Right atrium auricular region (tissue), 2 donors: ENCODE results near the gene ZNF606. TPM values are rescaled to one million over a fixed set of nuclear protein-coding genes. Genes with fewer than 3 reads are reported as not detected.

Source experiments
- DNase-seq: peaks from one replicate; pipeline ENCODE4 v3.0.0-alpha.2; 2019; ENCODE audit warnings: low spot score
- H3K27ac ChIP-seq, 2 donors: fragments of 200-600 bp; sonication (generic); 1 replicate in 1 of 2; 2 replicates in 1 of 2; pipeline ENCODE4 v1.5.1; 2016 to 2019
- H3K27me3 ChIP-seq, 2 donors: fragments of 200-600 bp; sonication (generic); one replicate each; pipeline versions ENCODE4 v1.5.1 to v1.6.0; 2017 to 2019
- H3K36me3 ChIP-seq: fragments of 200-600 bp; sonication (generic); one replicate; pipeline ENCODE4 v1.5.1; 2016
- H3K4me1 ChIP-seq, 2 donors: fragments of 200-600 bp; sonication (generic); one replicate each; pipeline versions ENCODE4 v1.5.1 to v1.6.0; 2017 to 2019
- H3K4me3 ChIP-seq, 2 donors: fragments of 200-600 bp; sonication (generic); 1 replicate in 1 of 2; 2 replicates in 1 of 2; pipeline ENCODE4 v1.5.1; 2017 to 2019; ENCODE audit warnings: mild to moderate bottlenecking in 1 of 2, moderate library complexity in 1 of 2
- H3K9me3 ChIP-seq, 2 donors: fragments of 200-600 bp; sonication (generic); one replicate each; pipeline ENCODE4 v1.5.1; 2019
- CTCF ChIP-seq, 2 donors: fragments of 200-600 bp; sonication (generic); IDR thresholded peaks; one replicate each; pipeline ENCODE4 v1.5.1; 2019; ENCODE audit warnings: antibody characterized with exemption in 2 of 2
- total RNA-seq, 2 donors: library from RNA; depleted of rRNA; stranded (reverse); fragments of >200 nt; gene quantifications; one replicate each; pipeline ENCODE4 v1.1.0, GENCODE V29; 2016

Gene ZNF606
- total RNA-seq, 2 donors from 2014 or later = 9.6 TPM

- no peaks in the 10 kb centered on the region for H3K36me3 ChIP-seq
- no peak for TF ChIP-seq CTCF (IDR thresholded peaks at IDR 0.05)
- no peak overlapping the region for H3K27ac ChIP-seq
- peaks cover 0 to 81% of the 10 kb centered on the region in 2 donors for H3K9me3 ChIP-seq
- DNase-seq = no peak
- no peaks in the 10 kb centered on the region for H3K4me1 ChIP-seq
- no peak overlapping the region for H3K4me3 ChIP-seq
- H3K27me3 ChIP-seq = no peaks in the 10 kb centered on the region
These were observed 40.8 kb downstream of the ZNF606 start for GRCh38 chr19:57961785-57962184.

- no peaks in the 10 kb centered on the region for H3K36me3 ChIP-seq
- H3K4me1 ChIP-seq = no peaks in the 10 kb centered on the region
- DNase-seq = no peak
- no peak for TF ChIP-seq CTCF (IDR thresholded peaks at IDR 0.05)
- no peak overlapping the region for H3K27ac ChIP-seq
- H3K4me3 ChIP-seq = no peak overlapping the region
- H3K27me3 ChIP-seq = no peaks in the 10 kb centered on the region
- H3K9me3 ChIP-seq = peaks cover 0 to 42% of the 10 kb centered on the region in 2 donors
These were observed 47.6 kb downstream of the ZNF606 start for GRCh38 chr19:57954996-57955395.

DNA sequence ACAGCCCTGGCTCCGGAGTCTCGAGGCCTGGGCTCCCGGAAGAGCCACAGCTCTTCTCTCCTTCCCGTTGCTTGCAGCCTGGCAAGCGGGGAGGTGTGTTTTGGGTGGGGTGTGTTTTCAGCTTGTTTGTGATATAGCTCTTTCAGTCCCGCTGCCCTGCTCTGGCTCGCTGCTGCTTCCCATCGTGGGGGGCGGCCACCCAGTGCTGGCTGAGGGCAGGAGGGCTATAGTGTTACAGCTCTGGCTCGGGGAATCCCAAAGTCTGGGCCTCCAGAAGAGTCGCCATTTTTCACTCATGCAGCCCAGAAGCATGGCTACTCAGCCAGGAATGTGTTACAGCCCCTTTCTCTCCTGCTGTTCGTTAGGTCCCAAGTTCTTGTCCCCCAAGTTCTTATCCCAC is 52.9 kb downstream of the ZNF606 start:
- Histone ChIP-seq H3K27ac (no peak overlapping the region), H3K9me3 (peaks cover 0 to 1% of the 10 kb centered on the region in 2 donors), H3K36me3 (no peaks in the 10 kb centered on the region), H3K4me3 (no peak overlapping the region), H3K4me1 (peaks cover 0 to 13% of the 10 kb centered on the region in 2 donors), H3K27me3 (no peaks in the 10 kb centered on the region)
- TF ChIP-seq CTCF (IDR thresholded peaks at IDR 0.05) = no peak
- no peak for DNase-seq

- H3K27me3 ChIP-seq = no peaks in the 10 kb centered on the region
- no peaks in the 10 kb centered on the region for H3K9me3 ChIP-seq
- DNase-seq = no peak
- H3K27ac ChIP-seq = no peak overlapping the region
- no peaks in the 10 kb centered on the region for H3K36me3 ChIP-seq
- TF ChIP-seq CTCF (IDR thresholded peaks at IDR 0.05) = no peak
- H3K4me1 ChIP-seq = peaks cover 0 to 13% of the 10 kb centered on the region in 2 donors
- H3K4me3 ChIP-seq = no peak overlapping the region
These were observed 53.3 kb downstream of the ZNF606 start for GRCh38 chr19:57949296-57949695.

DNA sequence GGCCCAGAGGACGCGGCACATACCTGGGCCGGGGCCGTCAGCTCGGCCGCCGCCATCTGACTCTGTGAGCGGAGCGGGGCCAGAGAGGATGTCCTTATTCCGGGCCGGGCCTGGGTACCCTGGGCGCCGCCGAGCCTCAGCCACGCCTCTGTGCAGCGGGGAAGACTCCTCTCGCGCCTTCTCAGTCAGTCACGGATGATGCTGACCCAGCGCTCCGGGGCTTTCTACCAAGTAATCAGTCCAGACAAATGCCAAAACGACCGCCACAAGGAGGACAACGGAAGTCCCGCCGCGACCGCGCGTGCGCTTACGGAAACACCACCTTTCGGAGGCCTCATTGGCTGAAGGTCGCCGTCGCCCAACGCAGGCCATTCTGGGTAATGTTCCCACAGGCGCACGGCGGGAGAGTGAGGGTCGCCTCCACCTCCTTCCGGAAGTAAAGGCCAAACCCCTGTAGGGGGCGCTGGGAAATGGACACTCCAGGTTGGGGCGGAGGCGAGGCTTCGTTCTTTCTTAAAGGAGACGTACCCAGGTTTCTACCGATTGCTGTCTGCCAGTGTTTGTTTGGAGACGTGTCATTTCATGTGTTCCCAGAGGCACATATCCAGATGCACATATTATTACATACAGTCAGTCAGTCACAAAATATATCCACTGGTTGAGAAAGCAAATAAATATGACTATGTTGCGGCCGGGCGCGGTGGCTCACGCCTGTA is 55.0 kb downstream of the ZNF606 start, which contains the start of gene ZNF256:
TSS of gene ZNF256 (minus strand) at position 288 of the 716 bp plus-strand sequence. CDS start at position 56, 232 bp downstream.
- H3K4me3 ChIP-seq = peak within 1 kb of the TSS; percentile 96 to 99
- H3K4me1 ChIP-seq = peaks cover 0 to 13% of the 10 kb centered on the region in 2 donors
- peak; percentile 56 to 76 for TF ChIP-seq CTCF (IDR thresholded peaks at IDR 0.05)
- DNase-seq = peak; percentile 96
- no peaks in the 10 kb centered on the region for H3K27me3 ChIP-seq
- H3K9me3 ChIP-seq = peaks cover 0 to 12% of the 10 kb centered on the region in 2 donors
- peaks cover 15% of the 10 kb centered on the region for H3K36me3 ChIP-seq
- peak within 1 kb of the TSS; percentile 85 to 86 for H3K27ac ChIP-seq

DNA sequence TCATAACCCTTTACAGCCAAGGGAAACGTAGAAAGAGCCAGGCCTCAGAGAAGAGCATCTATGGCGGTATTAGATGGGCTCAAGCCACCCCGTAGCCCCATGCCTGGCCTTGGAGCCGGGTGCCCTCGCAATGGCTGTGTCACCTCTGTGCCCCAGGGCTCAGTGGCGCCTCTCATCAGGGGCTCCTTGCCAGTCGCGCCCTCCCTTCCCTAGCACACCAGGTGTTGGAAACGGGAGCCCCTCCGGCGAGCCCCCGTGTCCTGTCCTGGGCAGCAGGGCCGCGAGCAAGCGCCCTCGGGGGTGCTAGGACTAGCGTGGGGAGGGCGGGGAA is 55.6 kb downstream of the ZNF606 start:
- peaks cover 0 to 13% of the 10 kb centered on the region in 2 donors for H3K4me1 ChIP-seq
- peak overlapping the region; percentile 85 to 86 for H3K27ac ChIP-seq
- no peaks in the 10 kb centered on the region for H3K27me3 ChIP-seq
- no peak for DNase-seq
- TF ChIP-seq CTCF (IDR thresholded peaks at IDR 0.05) = no peak
- peaks cover 0 to 17% of the 10 kb centered on the region in 2 donors for H3K9me3 ChIP-seq
- H3K4me3 ChIP-seq = peak overlapping the region; percentile 96 to 99
- H3K36me3 ChIP-seq = peaks cover 20% of the 10 kb centered on the region
